ENCODE measurements around the gene TAC4. TPM values are rescaled to one million over a fixed set of nuclear protein-coding genes. Genes with fewer than 3 reads are reported as not detected.

TAC4 gene
- total RNA-seq, 2 donors from 2014 or later: not detected

DNA sequence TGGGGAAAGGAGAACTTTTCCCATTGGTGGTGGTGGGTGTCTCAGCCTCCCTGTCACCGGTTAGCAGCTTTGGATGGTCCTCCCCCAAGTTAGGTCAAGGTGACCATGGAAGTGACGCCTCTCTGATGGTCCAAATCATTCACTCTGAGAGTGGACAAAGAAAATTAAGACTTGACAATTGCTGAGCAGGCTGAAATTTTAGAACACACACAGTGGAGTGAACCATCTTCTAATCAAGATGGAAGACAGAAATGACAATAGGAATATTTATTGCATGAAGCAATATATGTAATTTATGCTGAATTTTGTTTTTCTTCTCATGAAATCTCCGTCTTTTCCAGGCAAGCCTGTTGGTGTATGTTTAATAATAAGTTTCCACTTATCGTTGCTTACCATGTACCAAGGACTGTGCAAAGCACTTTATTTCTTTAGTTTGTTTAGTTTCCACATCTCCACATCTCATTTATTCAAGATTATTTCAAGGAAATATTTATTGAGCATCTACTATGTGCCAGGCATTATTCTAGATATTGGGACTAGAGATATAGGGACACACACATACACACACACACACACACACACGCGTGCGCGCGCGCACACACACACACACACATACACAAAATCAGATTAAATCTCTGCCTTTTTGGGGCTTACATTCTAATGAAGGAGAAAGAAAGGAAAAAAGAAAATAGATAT lies 44.0 kb upstream of the TAC4 start:
- DNase-seq (ENCODE audit: low spot score): no peak
- H3K27ac ChIP-seq: no peak overlapping the region
- no peaks in the 10 kb centered on the region for H3K36me3 ChIP-seq
- H3K4me3 ChIP-seq: no peak overlapping the region
- no peak for TF ChIP-seq CTCF (IDR thresholded peaks at IDR 0.05)
- H3K4me1 ChIP-seq: peaks cover 0 to 10% of the 10 kb centered on the region in 2 donors
- no peaks in the 10 kb centered on the region for H3K27me3 ChIP-seq
- no peaks in the 10 kb centered on the region for H3K9me3 ChIP-seq

DNA sequence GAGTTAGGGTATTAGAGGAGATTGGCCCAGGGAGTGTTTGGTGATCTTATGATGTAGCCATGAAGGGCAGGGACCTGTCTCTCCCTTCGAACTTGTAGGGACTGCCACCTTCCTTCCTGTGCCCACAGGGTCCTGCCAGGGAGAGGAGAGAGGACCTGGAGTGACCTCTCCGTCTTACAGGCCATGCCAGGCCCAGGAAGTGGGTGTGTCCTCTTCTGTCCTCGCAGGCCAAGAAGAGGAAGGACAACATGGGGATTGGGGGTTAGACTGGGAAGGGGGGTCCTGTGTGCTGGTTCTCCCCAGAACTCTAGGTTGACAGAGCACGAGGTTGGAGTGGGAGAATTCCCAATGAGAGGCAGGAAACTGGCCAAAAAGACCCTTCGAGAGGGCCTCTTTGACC lies 43.4 kb upstream of the TAC4 start:
- TF ChIP-seq CTCF (IDR thresholded peaks at IDR 0.05): no peak
- DNase-seq (ENCODE audit: low spot score): no peak
- no peak overlapping the region for H3K4me3 ChIP-seq
- H3K27me3 ChIP-seq: no peaks in the 10 kb centered on the region
- no peaks in the 10 kb centered on the region for H3K9me3 ChIP-seq
- H3K4me1 ChIP-seq: peaks cover 0 to 10% of the 10 kb centered on the region in 2 donors
- no peak overlapping the region for H3K27ac ChIP-seq
- no peaks in the 10 kb centered on the region for H3K36me3 ChIP-seq

DNA sequence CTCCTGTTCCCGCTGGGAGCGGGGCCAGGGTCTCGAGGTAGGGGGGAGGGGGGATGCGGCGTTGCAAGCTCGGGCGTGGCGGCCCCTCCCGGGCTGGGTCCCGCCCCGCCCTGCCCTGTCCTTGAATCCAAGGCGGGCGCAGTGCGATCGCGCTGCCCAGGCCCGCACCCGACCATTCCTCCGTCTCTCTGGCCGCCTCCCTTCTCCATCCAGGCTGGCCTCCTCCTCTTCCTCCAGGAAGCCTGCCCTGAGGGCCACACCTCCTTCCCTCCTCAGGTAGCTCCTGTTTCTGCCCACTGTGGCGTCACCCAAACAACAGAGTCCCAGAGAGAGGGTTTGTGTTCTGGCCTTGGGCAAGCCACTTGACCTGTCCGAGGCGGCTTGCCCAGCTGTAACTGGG lies 43.0 kb upstream of the TAC4 start:
- Histone ChIP-seq H3K4me1 (peaks cover 0 to 10% of the 10 kb centered on the region in 2 donors), H3K9me3 (no peaks in the 10 kb centered on the region), H3K36me3 (no peaks in the 10 kb centered on the region), H3K4me3 (no peak overlapping the region), H3K27ac (no peak overlapping the region), H3K27me3 (no peaks in the 10 kb centered on the region)
- no peak for DNase-seq (ENCODE audit: low spot score)
- TF ChIP-seq CTCF (IDR thresholded peaks at IDR 0.05): no peak

- no peaks in the 10 kb centered on the region for H3K9me3 ChIP-seq
- TF ChIP-seq CTCF (IDR thresholded peaks at IDR 0.05): no peak
- peaks cover 0 to 10% of the 10 kb centered on the region in 2 donors for H3K4me1 ChIP-seq
- H3K4me3 ChIP-seq: no peak overlapping the region
- DNase-seq (ENCODE audit: low spot score): no peak
- no peaks in the 10 kb centered on the region for H3K36me3 ChIP-seq
- H3K27me3 ChIP-seq: no peaks in the 10 kb centered on the region
- H3K27ac ChIP-seq: no peak overlapping the region
Measured at GRCh38 chr17:49890077-49890821, 42.4 kb upstream of the TAC4 start.

GRCh38 chr17:49889500-49889899 lies 41.6 kb upstream of the TAC4 start:
- no peak for TF ChIP-seq CTCF (IDR thresholded peaks at IDR 0.05)
- H3K4me3 ChIP-seq: no peak overlapping the region
- no peaks in the 10 kb centered on the region for H3K27me3 ChIP-seq
- H3K27ac ChIP-seq: no peak overlapping the region
- H3K4me1 ChIP-seq: peaks cover 0 to 10% of the 10 kb centered on the region in 2 donors
- no peaks in the 10 kb centered on the region for H3K36me3 ChIP-seq
- no peak for DNase-seq (ENCODE audit: low spot score)
- H3K9me3 ChIP-seq: no peaks in the 10 kb centered on the region

Measured in right atrium auricular region (tissue), 2 donors.